ENCODE results near the gene VPS45.

DNA sequence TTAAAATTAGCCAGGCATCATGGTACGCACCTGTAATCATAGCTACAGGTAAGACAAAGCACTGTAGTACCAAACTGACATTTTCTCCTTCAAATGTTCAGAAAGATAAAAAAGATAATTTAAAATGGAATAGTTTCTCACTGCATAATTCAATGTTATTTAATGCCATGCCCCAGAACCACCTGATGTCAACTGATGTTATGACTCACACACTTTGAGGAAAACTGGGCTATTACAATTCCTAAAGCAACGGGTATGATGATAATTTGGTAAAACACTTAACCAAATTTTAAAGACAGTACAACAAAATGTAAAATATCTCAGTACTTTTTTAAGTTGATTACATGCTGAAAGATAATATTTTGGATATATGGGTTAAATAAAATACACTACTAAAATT, 59.2 kb downstream of the VPS45 start:
- TF ChIP-seq, protein P1, sequence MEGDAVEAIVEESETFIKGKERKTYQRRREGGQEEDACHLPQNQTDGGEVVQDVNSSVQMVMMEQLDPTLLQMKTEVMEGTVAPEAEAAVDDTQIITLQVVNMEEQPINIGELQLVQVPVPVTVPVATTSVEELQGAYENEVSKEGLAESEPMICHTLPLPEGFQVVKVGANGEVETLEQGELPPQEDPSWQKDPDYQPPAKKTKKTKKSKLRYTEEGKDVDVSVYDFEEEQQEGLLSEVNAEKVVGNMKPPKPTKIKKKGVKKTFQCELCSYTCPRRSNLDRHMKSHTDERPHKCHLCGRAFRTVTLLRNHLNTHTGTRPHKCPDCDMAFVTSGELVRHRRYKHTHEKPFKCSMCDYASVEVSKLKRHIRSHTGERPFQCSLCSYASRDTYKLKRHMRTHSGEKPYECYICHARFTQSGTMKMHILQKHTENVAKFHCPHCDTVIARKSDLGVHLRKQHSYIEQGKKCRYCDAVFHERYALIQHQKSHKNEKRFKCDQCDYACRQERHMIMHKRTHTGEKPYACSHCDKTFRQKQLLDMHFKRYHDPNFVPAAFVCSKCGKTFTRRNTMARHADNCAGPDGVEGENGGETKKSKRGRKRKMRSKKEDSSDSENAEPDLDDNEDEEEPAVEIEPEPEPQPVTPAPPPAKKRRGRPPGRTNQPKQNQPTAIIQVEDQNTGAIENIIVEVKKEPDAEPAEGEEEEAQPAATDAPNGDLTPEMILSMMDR (IDR thresholded peaks at IDR 0.05), result no peak
- TF ChIP-seq POLR2A (IDR thresholded peaks at IDR 0.05), result no peak
